Activated CD8-positive, alpha-beta T cell treated with anti-CD3 and anti-CD28 coated beads for 36 hours (primary cell): ENCODE measurements around the gene PHF13. TPM values are rescaled to one million over a fixed set of nuclear protein-coding genes. Genes with fewer than 3 reads are reported as not detected.
"Not testable (repeated sequence)": the region's sequence is repeated elsewhere in the genome, so short reads cannot be mapped to it uniquely, and the experiment has no call there.

Experiments
- ATAC-seq: fragments of 200-7000 bp; cut with Tn5 transposase; one replicate; pipeline ENCODE4 v1.10.0; 2021; ENCODE audit warnings: mild to moderate bottlenecking, moderate library complexity
- CTCF ChIA-PET: fragments of 350-600 bp; sonication (Branson Sonifier 250); formaldehyde crosslinking; loops from one replicate; lab custom pipeline; 2021; ENCODE audit warnings: antibody characterized with exemption; lab: Charles Lee
- POLR2A ChIA-PET: fragments of 350-600 bp; sonication (Branson Sonifier 250); formaldehyde crosslinking; loops from one replicate; lab custom pipeline; 2021; ENCODE audit warnings: antibody characterized with exemption; lab: Charles Lee
- DNase-seq: peaks from one replicate; pipeline ENCODE4 v3.0.0-alpha.2; 2020
- H3K27ac Mint-ChIP-seq: one replicate; pipeline ENCODE4 v1.8.0; 2021; ENCODE audit warnings: mild to moderate bottlenecking, mixed read lengths
- H3K27me3 Mint-ChIP-seq: one replicate; pipeline ENCODE4 v1.8.0; 2021; ENCODE audit warnings: mixed read lengths
- H3K36me3 Mint-ChIP-seq: one replicate; pipeline ENCODE4 v1.8.0; 2021; ENCODE audit warnings: low read depth, mixed read lengths
- H3K4me1 Mint-ChIP-seq: one replicate; pipeline ENCODE4 v1.8.0; 2021; ENCODE audit warnings: low read depth, mixed read lengths
- H3K4me3 Mint-ChIP-seq: one replicate; pipeline ENCODE4 v1.8.0; 2021; ENCODE audit warnings: mild to moderate bottlenecking, moderate library complexity, mixed read lengths
- H3K9me3 Mint-ChIP-seq: one replicate; pipeline ENCODE4 v1.8.0; 2021; ENCODE audit warnings: mixed read lengths
- intact Hi-C: fragments of 100-400 bp; cut with micrococcal nuclease; formaldehyde crosslinking; loops from one replicate; pipeline ENCODE4 v1.10.0; 2022
- total RNA-seq, 2 experiments: library from RNA; stranded (reverse); gene quantifications; one replicate each; pipeline ENCODE4 v1.2.3, GENCODE V29; 2021
- TF ChIP-seq, protein P1 (sequence below): fragments of 200-600 bp; IDR thresholded peaks from one replicate; pipeline ENCODE4 v1.8.0; 2022; ENCODE audit warnings: antibody characterized with exemption, mild to moderate bottlenecking

PHF13 gene
- total RNA-seq, 2 experiments from 2014 or later: 12.5 to 14.8 TPM

DNA sequence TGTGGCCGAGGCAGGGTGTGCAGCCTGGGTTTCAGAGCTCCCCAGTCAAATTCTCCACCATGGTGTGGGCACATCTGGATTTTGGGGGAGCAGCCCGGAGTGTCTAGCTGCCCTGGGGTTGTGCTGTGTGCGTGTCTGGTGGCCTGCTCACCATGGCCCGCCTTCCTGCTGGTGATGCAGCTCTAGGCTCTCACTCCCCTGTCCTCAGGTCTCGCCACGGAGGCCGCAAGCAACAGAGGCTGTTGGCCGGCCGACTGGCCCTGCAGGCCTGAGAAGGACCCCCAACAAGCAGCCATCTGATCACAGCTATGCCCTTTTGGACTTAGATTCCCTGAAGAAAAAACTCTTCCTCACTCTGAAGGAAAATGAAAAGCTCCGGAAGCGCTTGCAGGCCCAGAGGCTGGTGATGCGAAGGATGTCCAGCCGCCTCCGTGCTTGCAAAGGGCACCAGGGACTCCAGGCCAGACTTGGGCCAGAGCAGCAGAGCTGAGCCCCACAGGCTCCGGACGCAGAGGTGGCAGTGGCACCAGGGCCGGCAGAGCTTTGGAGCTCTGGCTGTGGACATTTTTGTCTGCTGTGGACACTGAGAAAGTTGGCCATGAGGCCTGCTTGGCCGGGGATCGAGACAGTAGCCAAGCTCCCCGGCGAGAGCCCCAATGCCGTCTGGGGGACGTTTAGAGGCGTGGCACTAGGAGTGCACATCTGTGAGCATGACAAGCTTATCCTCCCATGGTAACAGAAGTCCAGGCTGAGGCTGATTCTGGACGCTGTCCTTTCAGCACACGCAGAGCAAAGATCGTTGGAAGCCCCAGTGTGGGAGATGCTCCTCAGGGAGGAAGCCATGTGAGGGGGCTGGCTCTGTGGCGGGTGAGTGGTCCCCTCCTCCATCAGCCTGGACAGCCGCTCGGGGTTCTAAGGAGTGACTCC is 19.3 kb downstream of the PHF13 start:
- H3K9me3 Mint-ChIP-seq: no peaks in the 10 kb centered on the region
- peaks cover 21% of the 10 kb centered on the region for H3K36me3 Mint-ChIP-seq
- intact Hi-C loops: no loop called here
- no peak overlapping the region for H3K4me3 Mint-ChIP-seq
- H3K4me1 Mint-ChIP-seq: peaks cover 2% of the 10 kb centered on the region
- ChIA-PET POLR2A (interaction anchor here (0.6 to 0.8 kb wide), 3 partner anchors 10 to 42 kb away, joined by 3 read pairs; no protein-coding TSS in a partner anchor), CTCF (interaction anchor here (0.8 to 2.1 kb wide), 4 partner anchors 14 to 33 kb away, joined by 3 to 9 read pairs (median 5); no protein-coding TSS in a partner anchor)
- TF ChIP-seq, protein P1, sequence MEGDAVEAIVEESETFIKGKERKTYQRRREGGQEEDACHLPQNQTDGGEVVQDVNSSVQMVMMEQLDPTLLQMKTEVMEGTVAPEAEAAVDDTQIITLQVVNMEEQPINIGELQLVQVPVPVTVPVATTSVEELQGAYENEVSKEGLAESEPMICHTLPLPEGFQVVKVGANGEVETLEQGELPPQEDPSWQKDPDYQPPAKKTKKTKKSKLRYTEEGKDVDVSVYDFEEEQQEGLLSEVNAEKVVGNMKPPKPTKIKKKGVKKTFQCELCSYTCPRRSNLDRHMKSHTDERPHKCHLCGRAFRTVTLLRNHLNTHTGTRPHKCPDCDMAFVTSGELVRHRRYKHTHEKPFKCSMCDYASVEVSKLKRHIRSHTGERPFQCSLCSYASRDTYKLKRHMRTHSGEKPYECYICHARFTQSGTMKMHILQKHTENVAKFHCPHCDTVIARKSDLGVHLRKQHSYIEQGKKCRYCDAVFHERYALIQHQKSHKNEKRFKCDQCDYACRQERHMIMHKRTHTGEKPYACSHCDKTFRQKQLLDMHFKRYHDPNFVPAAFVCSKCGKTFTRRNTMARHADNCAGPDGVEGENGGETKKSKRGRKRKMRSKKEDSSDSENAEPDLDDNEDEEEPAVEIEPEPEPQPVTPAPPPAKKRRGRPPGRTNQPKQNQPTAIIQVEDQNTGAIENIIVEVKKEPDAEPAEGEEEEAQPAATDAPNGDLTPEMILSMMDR: no peak
- H3K27ac Mint-ChIP-seq: no peak overlapping the region
- ATAC-seq: no peak
- H3K27me3 Mint-ChIP-seq: no peaks in the 10 kb centered on the region
- DNase-seq: no peak

DNA sequence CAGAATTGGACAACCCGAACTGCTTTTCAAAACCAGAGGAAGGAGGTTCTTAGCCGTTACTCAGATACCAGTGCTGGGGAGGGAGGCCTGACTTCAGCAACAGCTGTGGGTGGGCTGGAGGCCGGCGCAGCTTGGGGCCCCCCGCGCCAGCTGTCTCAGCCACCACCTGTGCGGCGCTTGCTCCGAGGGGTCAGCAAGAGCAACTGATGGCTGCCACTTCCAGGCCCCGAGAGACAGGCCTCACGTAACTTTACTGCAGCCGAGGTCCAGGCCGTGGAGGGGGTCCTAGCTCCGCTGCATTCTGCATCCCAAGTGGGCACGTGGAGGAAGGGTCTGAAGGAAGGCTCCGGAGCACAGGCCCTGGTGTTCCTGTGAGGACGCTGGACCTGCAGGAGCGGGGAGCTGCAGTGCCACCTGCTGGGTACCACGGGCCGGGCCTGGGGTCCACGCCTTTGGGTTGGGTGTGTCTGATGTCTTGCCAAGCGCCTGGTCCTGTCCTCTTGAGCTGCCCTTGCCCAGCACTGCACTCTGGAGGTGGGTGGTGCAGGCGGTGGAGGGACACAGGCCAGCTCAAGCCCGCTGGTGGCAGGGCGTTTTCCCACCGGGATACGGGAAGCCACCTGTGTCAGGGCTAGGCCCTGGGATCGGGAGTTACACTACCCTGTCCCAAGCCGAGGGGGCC is 21.0 kb downstream of the PHF13 start:
- intact Hi-C loops: no loop called here
- H3K4me3 Mint-ChIP-seq: no peak overlapping the region
- H3K27ac Mint-ChIP-seq: no peak overlapping the region
- DNase-seq: peak; percentile 66
- ChIA-PET CTCF (interaction anchor here (0.7 to 2.1 kb wide), 5 partner anchors 12 to 35 kb away, joined by 3 to 9 read pairs (median 4); no protein-coding TSS in a partner anchor), POLR2A (interaction anchor here (0.6 to 1.1 kb wide), 4 partner anchors 10 to 33 kb away, joined by 3 to 4 read pairs (median 3); no protein-coding TSS in a partner anchor)
- no peaks in the 10 kb centered on the region for H3K27me3 Mint-ChIP-seq
- no peaks in the 10 kb centered on the region for H3K4me1 Mint-ChIP-seq
- TF ChIP-seq, protein P1: peak; percentile 27
- H3K36me3 Mint-ChIP-seq: peaks cover 25% of the 10 kb centered on the region
- no peaks in the 10 kb centered on the region for H3K9me3 Mint-ChIP-seq
- peak; percentile 62 for ATAC-seq

DNA sequence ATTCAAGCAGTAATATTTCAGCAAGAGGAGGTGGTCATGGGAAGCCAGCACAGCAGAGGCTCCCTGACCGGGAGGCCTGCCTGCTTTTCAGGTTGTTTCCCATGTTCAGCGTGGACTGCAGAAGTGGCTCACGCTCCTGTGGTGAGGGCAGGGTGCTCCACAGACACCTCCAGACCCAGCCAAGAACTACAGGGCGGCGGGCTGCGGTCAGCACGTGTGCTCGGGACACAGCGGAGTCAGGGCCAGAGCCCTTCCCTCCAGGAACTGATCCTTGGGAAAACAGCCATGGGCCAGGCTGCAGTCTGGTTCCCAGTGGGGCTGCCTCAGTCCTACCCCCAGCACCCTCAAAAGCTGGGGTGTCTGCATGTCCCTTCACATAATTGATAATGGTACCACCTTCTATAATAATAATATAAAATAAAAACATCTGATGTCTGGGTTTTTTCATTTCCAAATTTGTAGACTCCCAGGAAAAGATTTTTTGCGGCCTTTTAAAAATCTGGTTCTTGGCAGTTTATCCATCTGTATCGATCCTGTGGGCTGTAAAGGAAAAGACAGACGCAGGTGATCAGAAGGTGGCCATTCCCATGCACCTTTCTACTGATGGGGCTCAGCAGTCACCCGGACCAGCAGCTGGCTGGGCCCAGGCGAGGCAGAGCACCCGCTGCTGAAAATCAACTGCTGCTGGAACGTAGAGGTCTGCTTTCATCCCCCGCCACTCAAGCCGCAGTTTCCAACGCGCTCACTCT is 21.8 kb downstream of the PHF13 start:
- ChIA-PET POLR2A (interaction anchor here (0.6 to 1.1 kb wide), 3 partner anchors 9 to 34 kb away, joined by 3 to 4 read pairs (median 3); no protein-coding TSS in a partner anchor), CTCF (interaction anchor here (1.2 to 2.1 kb wide), 2 partner anchors 11 to 35 kb away, joined by 7 to 9 read pairs; no protein-coding TSS in a partner anchor)
- no peak for DNase-seq
- Mint-ChIP-seq H3K4me3 (no peak overlapping the region), H3K9me3 (no peaks in the 10 kb centered on the region), H3K27ac (no peak overlapping the region), H3K27me3 (no peaks in the 10 kb centered on the region), H3K4me1 (no peaks in the 10 kb centered on the region), H3K36me3 (peaks cover 23% of the 10 kb centered on the region)
- intact Hi-C loops: no loop called here
- ATAC-seq: no peak
- TF ChIP-seq, protein P1: no peak

DNA sequence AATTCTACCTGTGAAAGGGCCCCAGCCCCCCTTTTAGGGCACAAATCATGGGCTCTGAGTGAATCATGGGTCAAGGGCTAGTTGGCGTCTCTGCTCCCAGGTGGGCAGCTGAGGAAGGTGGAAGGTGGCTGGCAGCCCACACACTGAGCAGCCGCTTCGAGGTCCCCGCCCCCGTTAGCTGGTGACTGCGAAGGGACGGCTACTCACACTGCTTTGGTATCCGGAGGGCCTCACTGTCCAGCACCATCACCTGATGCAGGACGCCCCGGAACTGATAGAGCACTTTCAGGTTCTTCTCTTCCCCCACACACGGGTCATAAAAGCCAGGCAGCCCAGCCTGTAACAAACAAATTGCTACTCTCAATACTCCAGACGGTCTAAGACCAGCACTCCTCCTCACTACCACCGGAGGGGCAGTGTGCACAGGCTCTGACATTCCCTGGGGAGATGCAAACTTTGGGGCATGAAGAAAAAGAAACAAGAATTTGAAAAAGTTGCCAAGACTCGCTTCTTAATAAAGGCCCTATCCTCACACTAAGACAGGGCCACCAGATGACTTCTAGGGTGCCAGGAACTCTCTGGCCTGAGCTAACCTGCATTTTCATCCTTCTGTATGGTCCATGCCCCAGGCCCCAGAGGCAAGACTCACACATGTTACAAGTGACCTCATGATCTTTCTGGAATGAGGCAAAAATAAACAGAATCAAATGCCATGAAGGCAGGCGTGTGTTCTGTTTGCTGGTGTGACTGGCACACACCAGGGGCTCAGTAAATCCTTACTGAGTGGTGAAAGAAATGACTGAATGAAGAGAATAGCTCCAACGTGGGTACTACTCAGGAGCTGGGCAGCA is 22.6 kb downstream of the PHF13 start:
- TF ChIP-seq, protein P1: no peak

DNA sequence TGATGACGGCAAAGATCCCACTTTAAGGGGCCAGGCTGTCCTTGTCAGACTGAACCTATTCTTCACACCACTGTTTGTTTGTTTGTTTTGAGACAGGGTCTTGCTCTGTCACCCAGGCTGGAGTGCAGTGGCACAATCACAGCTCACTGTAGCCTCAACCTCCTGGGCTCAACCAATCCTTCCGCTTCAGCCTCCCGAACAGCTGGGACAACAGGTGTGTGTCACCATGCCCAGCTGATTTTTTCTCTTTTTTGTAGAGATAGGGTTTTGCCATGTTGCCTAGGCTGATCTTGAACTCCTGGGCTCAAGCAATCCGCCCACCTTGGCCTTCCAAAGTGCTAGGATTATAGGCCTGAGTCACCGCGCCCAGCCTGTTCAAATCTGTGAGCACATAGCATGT is 23.2 kb downstream of the PHF13 start:
- CTCF ChIA-PET: interaction anchor here (0.6 to 2.2 kb wide), 2 partner anchors 10 to 1267 kb away, joined by 3 to 11 read pairs; no protein-coding TSS in a partner anchor
- H3K9me3 Mint-ChIP-seq, H3K27ac Mint-ChIP-seq, intact Hi-C loops, H3K27me3 Mint-ChIP-seq, H3K4me1 Mint-ChIP-seq, ATAC-seq, POLR2A ChIA-PET, DNase-seq, H3K4me3 Mint-ChIP-seq: not testable (repeated sequence)
- H3K36me3 Mint-ChIP-seq: peaks cover 23% of the 10 kb centered on the region

More for the DNA sequence above, 22.6 kb downstream of the PHF13 start:
- H3K27ac Mint-ChIP-seq: no peak overlapping the region
- peaks cover 23% of the 10 kb centered on the region for H3K36me3 Mint-ChIP-seq
- H3K4me3 Mint-ChIP-seq: no peak overlapping the region
- H3K4me1 Mint-ChIP-seq: no peaks in the 10 kb centered on the region
- DNase-seq: no peak
- ChIA-PET POLR2A (no interaction called here), CTCF (interaction anchor here (0.6 to 2.2 kb wide), 2 partner anchors 11 to 1266 kb away, joined by 3 to 11 read pairs; no protein-coding TSS in a partner anchor)
- H3K9me3 Mint-ChIP-seq: no peaks in the 10 kb centered on the region
- ATAC-seq: no peak
- intact Hi-C loops: no loop called here
- no peaks in the 10 kb centered on the region for H3K27me3 Mint-ChIP-seq
